Coronary artery (tissue), 2 donors: Measurements from ENCODE around the gene CERT1.

Source experiments
- DNase-seq: peaks from one replicate; pipeline ENCODE4 v3.0.0-alpha.2; 2017; ENCODE audit warnings: low spot score
- H3K27ac ChIP-seq, 2 donors: fragments of 200-600 bp; sonication (generic); one replicate each; pipeline ENCODE4 v1.5.1; 2016 to 2019
- H3K4me3 ChIP-seq: fragments of 200-600 bp; sonication (generic); 2 replicates; pipeline ENCODE4 v1.5.1; 2016; ENCODE audit warnings: mild to moderate bottlenecking, moderate library complexity
- TF ChIP-seq, protein P1 (sequence below): fragments of 200-600 bp; sonication (generic); IDR thresholded peaks from one replicate; pipeline ENCODE4 v1.5.1; 2019; ENCODE audit warnings: antibody characterized with exemption

Gene CERT1

DNA sequence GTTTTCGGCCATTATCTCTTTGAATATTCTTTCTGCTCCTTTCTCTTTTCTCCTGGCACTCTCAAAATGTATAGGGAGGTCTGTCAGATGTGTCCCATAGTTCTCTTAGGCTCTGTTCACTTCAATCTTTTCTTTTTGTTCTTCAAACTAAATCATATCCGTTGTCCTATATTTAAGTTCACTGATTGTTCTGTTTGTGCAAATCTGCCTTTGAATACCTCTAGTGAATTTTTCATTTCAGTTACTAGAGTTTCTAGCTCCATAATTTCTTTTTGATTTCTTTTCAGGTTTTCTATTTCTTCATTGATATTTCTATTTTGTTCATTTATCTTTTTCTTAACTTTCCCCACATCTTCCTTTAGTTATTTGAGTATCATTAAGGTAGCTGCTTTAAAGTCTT is 65.4 kb downstream of the CERT1 start:
- H3K27ac ChIP-seq, result no peak overlapping the region
- no peak overlapping the region for H3K4me3 ChIP-seq
- TF ChIP-seq, protein P1, sequence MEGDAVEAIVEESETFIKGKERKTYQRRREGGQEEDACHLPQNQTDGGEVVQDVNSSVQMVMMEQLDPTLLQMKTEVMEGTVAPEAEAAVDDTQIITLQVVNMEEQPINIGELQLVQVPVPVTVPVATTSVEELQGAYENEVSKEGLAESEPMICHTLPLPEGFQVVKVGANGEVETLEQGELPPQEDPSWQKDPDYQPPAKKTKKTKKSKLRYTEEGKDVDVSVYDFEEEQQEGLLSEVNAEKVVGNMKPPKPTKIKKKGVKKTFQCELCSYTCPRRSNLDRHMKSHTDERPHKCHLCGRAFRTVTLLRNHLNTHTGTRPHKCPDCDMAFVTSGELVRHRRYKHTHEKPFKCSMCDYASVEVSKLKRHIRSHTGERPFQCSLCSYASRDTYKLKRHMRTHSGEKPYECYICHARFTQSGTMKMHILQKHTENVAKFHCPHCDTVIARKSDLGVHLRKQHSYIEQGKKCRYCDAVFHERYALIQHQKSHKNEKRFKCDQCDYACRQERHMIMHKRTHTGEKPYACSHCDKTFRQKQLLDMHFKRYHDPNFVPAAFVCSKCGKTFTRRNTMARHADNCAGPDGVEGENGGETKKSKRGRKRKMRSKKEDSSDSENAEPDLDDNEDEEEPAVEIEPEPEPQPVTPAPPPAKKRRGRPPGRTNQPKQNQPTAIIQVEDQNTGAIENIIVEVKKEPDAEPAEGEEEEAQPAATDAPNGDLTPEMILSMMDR, result no peak
- no peak for DNase-seq

DNA sequence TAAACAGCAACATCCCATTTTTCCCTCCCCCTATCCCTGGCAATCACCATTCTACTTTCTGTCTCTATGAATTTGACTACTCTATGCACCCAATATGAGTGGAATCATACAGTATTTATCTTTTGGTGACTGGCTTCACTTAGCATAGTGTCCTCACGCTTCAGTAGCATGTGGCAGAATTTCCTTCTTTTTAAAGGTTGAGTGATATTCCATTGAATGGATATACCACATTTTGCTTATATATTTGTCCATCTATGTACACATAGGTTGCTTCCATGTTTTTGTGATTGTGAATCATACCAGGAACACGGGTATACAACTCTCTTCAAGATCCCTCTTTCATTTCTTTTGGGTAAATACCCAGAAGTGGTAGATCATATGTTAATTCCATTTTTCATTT is 69.9 kb downstream of the CERT1 start:
- Histone ChIP-seq H3K4me3 (no peak overlapping the region), H3K27ac (no peak overlapping the region)
- TF ChIP-seq, protein P1, result no peak
- DNase-seq, result no peak

DNA sequence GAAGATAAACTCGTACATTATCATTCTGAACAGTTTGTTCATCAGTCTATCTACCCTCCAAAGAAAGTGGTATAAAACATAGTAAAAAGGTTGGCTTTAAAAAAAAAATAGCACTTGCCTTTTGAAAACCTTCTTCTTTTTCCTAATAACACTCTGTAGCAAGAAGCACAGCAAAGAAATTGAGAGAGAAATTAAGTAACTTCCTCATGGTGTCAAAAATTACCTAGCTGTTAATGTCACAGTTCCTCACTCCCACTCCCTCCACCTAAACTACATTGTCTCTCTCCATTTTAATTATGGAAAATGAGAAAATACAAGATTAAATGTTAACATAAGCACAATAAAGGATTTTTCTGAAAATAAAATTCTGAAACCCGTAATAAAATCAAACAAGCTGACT is 72.2 kb downstream of the CERT1 start:
- no peak for DNase-seq
- TF ChIP-seq, protein P1, result no peak

DNA sequence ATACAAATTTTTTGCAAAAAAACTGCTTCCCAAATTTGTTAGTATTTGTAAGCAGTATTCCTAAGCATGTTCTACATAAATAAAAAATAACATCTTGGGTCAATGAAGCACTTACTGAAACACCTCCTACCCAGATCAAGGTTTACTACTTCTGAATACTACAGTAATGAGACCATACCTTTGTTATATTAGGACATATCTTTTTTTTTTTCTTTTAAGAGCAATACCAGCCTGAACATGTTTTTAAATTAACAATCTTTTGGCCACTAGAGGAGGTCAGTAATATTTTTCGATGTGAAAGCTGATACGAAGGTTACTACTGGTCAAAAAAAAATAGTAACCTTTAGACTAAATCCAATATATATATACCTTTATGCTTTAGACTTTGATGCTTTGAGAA is 72.7 kb downstream of the CERT1 start:
- no peak overlapping the region for H3K27ac ChIP-seq
- TF ChIP-seq, protein P1, result no peak
- no peak overlapping the region for H3K4me3 ChIP-seq
- DNase-seq, result no peak

More for the DNA sequence above, 72.2 kb downstream of the CERT1 start:
- no peak overlapping the region for H3K4me3 ChIP-seq
- no peak overlapping the region for H3K27ac ChIP-seq

DNA sequence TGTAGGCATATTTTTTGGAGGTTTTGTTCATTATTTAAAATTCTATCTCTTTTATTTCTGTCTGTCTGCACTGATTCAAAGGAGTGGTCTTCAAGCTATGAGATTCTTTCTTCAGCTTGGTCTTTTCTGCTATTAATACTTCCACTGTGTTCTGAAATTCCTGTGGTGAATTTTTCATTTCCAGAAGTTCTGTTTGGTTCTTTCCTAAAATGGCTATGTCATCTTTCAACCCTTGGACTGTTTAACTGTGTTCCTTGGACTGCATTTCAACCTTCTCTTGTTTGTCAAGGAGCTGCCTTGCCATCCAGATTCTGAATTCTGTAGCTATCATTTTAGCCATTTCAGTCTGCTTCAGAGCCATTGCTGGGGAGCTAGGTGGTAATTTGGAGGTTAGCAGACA is 76.3 kb downstream of the CERT1 start:
- Histone ChIP-seq H3K4me3 (no peak overlapping the region), H3K27ac (no peak overlapping the region)
- TF ChIP-seq, protein P1, result no peak
- no peak for DNase-seq

DNA sequence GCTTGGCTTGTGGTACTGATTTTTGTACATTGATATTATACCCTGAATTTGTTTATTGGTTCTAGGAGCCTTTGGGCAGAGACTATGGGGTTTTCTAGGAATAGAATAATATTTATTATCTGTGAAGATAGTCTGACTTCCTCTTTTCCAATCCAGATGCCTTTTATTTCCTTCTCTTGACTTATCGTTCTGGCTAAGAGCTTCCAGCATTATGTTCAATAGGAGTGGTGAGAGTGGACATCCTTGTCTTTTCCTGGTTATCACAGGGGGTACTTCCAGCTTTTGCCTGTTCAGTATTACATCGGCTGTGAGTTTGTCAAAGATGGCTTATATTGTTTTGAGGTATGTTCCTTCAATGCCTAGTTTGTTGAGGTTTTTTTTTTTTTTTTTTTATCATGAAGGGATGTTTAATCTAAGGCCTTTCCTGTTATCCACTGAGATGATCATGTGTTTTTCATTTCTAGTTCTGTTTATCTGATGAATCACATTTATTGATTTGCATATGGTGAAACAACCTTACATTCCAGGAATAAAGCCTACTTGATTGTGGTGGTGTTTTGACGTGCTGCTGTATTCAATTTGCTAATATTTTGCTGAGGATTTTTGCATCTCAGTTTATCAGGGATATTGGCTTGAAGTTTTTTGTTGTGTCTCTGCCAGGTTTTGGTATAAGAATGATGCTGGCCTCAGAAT is 77.5 kb downstream of the CERT1 start:
- no peak for DNase-seq
- TF ChIP-seq, protein P1, result no peak
- no peak overlapping the region for H3K27ac ChIP-seq
- no peak overlapping the region for H3K4me3 ChIP-seq

DNA sequence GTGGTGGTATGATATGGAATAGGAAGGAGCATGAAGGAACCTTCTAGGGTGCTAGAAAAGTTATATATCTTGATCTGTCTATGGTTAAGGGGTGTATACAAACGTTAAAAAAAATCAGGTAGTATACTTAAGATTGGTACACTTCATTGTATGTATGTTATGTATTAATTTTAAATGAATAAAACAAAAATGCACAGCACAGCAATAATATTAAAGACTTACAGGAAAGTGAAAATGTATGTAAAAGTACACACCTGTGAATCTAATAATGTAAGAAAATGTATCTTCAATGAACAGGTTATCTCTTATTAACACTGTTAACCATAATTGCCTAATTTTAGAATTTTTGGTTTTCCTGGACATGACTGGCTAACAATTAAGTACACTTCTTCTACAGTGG is 97.2 kb downstream of the CERT1 start:
- TF ChIP-seq, protein P1, result no peak
- no peak for DNase-seq
- no peak overlapping the region for H3K4me3 ChIP-seq
- no peak overlapping the region for H3K27ac ChIP-seq
